ENCODE results near the gene GRPEL2. TPM values are rescaled to one million over a fixed set of nuclear protein-coding genes. Genes with fewer than 3 reads are reported as not detected.

GRPEL2 gene
- total RNA-seq, 1 experiment from 2014 or later = 48.9 TPM

DNA sequence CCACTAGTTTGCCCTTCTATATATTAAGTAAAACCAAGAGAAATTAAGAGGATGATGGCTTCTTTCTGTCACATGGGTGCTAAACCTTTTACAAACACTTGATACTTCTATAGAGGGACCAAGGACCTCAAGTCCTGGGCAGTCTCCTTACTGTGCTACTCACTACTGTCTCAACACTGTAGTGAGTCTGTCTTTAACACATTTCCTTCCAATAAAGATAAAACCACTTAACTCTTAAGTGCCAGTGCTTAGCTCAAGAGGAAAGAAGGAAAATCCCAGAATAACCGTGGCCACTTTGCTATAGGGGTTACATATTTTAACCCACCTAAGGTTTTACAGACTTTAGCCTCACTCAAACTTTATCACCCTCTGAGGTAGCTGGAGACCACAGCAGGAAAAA, 4.4 kb upstream of the GRPEL2 start (continued):
- TF ChIP-seq, protein P1, sequence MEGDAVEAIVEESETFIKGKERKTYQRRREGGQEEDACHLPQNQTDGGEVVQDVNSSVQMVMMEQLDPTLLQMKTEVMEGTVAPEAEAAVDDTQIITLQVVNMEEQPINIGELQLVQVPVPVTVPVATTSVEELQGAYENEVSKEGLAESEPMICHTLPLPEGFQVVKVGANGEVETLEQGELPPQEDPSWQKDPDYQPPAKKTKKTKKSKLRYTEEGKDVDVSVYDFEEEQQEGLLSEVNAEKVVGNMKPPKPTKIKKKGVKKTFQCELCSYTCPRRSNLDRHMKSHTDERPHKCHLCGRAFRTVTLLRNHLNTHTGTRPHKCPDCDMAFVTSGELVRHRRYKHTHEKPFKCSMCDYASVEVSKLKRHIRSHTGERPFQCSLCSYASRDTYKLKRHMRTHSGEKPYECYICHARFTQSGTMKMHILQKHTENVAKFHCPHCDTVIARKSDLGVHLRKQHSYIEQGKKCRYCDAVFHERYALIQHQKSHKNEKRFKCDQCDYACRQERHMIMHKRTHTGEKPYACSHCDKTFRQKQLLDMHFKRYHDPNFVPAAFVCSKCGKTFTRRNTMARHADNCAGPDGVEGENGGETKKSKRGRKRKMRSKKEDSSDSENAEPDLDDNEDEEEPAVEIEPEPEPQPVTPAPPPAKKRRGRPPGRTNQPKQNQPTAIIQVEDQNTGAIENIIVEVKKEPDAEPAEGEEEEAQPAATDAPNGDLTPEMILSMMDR (IDR thresholded peaks at IDR 0.05 in 2 of 3, conservative IDR thresholded peaks at IDR 0.05 in 1 of 3; ENCODE audit: borderline replicate concordance in 1 of 3, insufficient read depth in 1 of 3, low read depth in 2 of 3, low read length in 2 of 3) = no peak
- TF ChIP-seq POLR2AphosphoS5 (IDR thresholded peaks at IDR 0.05; ENCODE audit: low read depth, low read length) = no peak
- TF ChIP-seq, protein P2, sequence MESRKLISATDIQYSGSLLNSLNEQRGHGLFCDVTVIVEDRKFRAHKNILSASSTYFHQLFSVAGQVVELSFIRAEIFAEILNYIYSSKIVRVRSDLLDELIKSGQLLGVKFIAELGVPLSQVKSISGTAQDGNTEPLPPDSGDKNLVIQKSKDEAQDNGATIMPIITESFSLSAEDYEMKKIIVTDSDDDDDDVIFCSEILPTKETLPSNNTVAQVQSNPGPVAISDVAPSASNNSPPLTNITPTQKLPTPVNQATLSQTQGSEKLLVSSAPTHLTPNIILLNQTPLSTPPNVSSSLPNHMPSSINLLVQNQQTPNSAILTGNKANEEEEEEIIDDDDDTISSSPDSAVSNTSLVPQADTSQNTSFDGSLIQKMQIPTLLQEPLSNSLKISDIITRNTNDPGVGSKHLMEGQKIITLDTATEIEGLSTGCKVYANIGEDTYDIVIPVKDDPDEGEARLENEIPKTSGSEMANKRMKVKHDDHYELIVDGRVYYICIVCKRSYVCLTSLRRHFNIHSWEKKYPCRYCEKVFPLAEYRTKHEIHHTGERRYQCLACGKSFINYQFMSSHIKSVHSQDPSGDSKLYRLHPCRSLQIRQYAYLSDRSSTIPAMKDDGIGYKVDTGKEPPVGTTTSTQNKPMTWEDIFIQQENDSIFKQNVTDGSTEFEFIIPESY (IDR thresholded peaks at IDR 0.05; ENCODE audit: extremely low read depth, insufficient replicate concordance, low read length) = no peak

DNA sequence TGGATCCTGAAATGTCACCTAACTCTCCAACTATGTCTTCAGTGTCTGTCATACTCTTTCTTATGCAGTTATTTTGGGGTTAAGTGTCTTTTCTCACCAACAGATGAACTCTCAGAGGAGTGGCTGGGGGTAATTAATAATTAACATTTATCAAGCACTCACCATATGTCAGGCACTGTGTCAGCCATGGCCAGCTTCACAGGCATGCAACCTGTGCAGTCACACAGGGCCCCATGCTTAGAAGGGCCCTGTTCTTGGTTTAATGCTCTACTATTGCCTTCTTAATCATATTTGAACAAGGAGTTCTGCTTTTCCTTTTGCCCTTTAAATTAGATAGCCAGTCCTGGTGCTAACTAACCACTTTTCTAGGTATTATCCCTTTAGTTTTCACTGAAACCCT, 3.4 kb upstream of the GRPEL2 start:
- POLR2A ChIA-PET = no interaction called here
- intact Hi-C loops (cut with micrococcal nuclease) = no loop called here
- Histone ChIP-seq H3K36me3 (ENCODE audit: control insufficient read depth in 1 of 2, insufficient read depth in 2 of 2, low read length in 2 of 2) (no peaks in the 10 kb centered on the region), H3K9me2 (ENCODE audit: insufficient read depth) (no peaks in the 10 kb centered on the region), H3K4me2 (ENCODE audit: low read length) (no peak overlapping the region), H3K4me3 (replicated peaks in 1 of 2; ENCODE audit: low read depth in 1 of 2, low read length in 2 of 2) (no peak overlapping the region), H3K9ac (ENCODE audit: low read length) (no peak overlapping the region), H3K27me3 (ENCODE audit: insufficient read depth, low read length) (no peaks in the 10 kb centered on the region), H3K4me1 (ENCODE audit: control insufficient read depth in 1 of 2, insufficient read depth in 2 of 2, low read length in 2 of 2) (peaks cover under 1 to 8% of the 10 kb centered on the region in 2 experiments; a peak in 3 of 4 replicates), H4K20me1 (ENCODE audit: insufficient read depth) (no peaks in the 10 kb centered on the region), H3K79me2 (ENCODE audit: insufficient read depth, low read length) (peaks cover 16% of the 10 kb centered on the region), H2AFZ (ENCODE audit: low read depth, low read length, poor library complexity, severe bottlenecking) (no peak overlapping the region), H3K9me3 (ENCODE audit: control insufficient read depth in 1 of 2, insufficient read depth in 1 of 2, low read depth in 1 of 2, low read length in 2 of 2) (no peaks in the 10 kb centered on the region), H3K27ac (ENCODE audit: low read depth, low read length) (no peak overlapping the region)
- CTCF ChIA-PET = no interaction called here
- TF ChIP-seq ZNF274 (IDR thresholded peaks at IDR 0.05; ENCODE audit: low read depth, low read length) (no peak), CEBPB (IDR thresholded peaks at IDR 0.05; ENCODE audit: low read depth) (no peak), CBX3 (IDR thresholded peaks at IDR 0.05; ENCODE audit: low read depth) (no peak), SIN3A (IDR thresholded peaks at IDR 0.05; ENCODE audit: low read depth) (no peak), FOSL1 (IDR thresholded peaks at IDR 0.05; ENCODE audit: low read depth) (no peak), SP1 (IDR thresholded peaks at IDR 0.05; ENCODE audit: low read depth) (no peak), ZFX (IDR thresholded peaks at IDR 0.05) (no peak), EZH2 (IDR thresholded peaks at IDR 0.05) (no peak), ELF1 (IDR thresholded peaks at IDR 0.05; ENCODE audit: borderline replicate concordance, low read depth) (no peak), JUND (IDR thresholded peaks at IDR 0.05) (no peak)
- TF ChIP-seq, protein P3, sequence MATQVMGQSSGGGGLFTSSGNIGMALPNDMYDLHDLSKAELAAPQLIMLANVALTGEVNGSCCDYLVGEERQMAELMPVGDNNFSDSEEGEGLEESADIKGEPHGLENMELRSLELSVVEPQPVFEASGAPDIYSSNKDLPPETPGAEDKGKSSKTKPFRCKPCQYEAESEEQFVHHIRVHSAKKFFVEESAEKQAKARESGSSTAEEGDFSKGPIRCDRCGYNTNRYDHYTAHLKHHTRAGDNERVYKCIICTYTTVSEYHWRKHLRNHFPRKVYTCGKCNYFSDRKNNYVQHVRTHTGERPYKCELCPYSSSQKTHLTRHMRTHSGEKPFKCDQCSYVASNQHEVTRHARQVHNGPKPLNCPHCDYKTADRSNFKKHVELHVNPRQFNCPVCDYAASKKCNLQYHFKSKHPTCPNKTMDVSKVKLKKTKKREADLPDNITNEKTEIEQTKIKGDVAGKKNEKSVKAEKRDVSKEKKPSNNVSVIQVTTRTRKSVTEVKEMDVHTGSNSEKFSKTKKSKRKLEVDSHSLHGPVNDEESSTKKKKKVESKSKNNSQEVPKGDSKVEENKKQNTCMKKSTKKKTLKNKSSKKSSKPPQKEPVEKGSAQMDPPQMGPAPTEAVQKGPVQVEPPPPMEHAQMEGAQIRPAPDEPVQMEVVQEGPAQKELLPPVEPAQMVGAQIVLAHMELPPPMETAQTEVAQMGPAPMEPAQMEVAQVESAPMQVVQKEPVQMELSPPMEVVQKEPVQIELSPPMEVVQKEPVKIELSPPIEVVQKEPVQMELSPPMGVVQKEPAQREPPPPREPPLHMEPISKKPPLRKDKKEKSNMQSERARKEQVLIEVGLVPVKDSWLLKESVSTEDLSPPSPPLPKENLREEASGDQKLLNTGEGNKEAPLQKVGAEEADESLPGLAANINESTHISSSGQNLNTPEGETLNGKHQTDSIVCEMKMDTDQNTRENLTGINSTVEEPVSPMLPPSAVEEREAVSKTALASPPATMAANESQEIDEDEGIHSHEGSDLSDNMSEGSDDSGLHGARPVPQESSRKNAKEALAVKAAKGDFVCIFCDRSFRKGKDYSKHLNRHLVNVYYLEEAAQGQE (IDR thresholded peaks at IDR 0.05; ENCODE audit: low read depth) = no peak
- TF ChIP-seq, protein P4, sequence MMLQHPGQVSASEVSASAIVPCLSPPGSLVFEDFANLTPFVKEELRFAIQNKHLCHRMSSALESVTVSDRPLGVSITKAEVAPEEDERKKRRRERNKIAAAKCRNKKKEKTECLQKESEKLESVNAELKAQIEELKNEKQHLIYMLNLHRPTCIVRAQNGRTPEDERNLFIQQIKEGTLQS (IDR thresholded peaks at IDR 0.05) = no peak
- TF ChIP-seq, protein P2 (IDR thresholded peaks at IDR 0.05; ENCODE audit: extremely low read depth, insufficient replicate concordance, low read length) = no peak
- RAD21 ChIA-PET (ENCODE audit: low non-redundant PET in 1 of 2, low total read pairs in 2 of 2, uncharacterized antibody in 2 of 2, unreplicated experiment in 2 of 2) = no interaction called here
- no TSS peak for BruUV-seq (replicated peaks)
- DNase-seq (ENCODE audit: low read depth, low spot score) (no peak), ATAC-seq (no peak)
